Frontal cortex (tissue), 4 donors: Measurements from ENCODE around the gene LHPP. TPM values are rescaled to one million over a fixed set of nuclear protein-coding genes. Genes with fewer than 3 reads are reported as not detected.
"Not testable (repeated sequence)": the region's sequence is repeated elsewhere in the genome, so short reads cannot be mapped to it uniquely, and the experiment has no call there.

Source experiments
- DNase-seq, 2 donors: peaks; one replicate each; pipeline ENCODE4 v3.0.0; 2012; ENCODE audit warnings: low spot score in 2 of 2
- FAIRE-seq: peaks from 2 replicates; lab custom pipeline; 2012; peaks lifted over from hg19 to GRCh38; lab: Jason Lieb, UNC
- total RNA-seq: library from RNA; depleted of rRNA; stranded (reverse); fragments of >200 nt; gene quantifications from one replicate; pipeline ENCODE4 v1.2.3, GENCODE V29; 2014
- donor health status: control.
- donor health status: control.
- donor health status: control.

Gene LHPP, protein sequence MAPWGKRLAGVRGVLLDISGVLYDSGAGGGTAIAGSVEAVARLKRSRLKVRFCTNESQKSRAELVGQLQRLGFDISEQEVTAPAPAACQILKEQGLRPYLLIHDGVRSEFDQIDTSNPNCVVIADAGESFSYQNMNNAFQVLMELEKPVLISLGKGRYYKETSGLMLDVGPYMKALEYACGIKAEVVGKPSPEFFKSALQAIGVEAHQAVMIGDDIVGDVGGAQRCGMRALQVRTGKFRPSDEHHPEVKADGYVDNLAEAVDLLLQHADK
- 16.3 TPM for total RNA-seq

DNA sequence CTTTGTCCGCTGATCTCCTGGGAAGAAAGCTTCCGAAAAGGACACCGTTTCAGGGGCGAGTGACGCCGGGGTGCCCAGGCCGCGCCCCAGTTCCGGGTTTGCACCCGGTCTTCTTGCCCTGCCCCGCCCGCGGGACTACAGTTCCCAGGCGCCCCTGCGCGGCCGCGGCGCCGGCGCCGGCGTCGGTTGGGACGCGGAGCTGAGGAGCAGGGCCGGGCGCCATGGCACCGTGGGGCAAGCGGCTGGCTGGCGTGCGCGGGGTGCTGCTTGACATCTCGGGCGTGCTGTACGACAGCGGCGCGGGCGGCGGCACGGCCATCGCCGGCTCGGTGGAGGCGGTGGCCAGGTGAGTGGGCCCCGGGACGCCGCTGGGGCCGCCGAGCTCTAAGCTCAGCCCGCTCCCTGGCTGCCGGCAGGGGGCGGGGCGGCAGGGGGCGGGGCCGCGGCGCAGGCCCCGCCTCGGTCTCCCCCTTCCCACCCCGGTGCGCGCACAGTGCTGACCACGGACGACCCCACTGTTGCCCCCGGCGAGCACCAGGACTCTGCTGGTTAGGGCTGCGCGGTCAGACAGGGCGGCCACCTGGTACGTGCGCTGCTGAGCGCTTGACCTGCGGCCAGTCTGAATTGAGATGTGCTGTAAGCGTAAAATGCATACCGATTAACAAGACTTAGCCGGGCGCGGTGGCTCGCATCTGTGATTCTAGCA is at the start of gene LHPP:
TSS of gene LHPP (plus strand) at position 182 of the 706 bp plus-strand sequence. CDS start at position 222, 40 bp downstream.
- FAIRE-seq (no peak), DNase-seq (peak; percentile 92 to 93)

DNA sequence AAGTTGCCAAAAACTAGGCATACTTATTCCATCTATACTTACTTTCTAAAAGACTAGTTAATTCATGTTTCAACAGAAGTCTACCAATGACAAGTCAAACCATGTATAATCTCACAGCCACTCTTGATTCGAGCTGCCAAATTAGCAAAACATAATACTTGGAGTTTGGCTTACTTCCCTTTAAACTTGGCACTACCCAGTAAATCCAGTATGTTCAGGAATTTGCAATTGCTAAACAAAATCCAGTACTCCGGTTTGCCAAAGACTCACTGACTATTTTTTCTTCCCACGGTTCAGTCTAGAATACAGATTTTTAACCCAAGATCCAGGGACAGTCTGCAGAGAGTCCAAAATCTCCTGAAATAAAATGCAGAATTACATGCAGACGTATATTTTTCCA is 47.5 kb upstream of the LHPP start:
- no peak for FAIRE-seq

GRCh38 chr10:124415210-124415609 is 46.4 kb upstream of the LHPP start:
- FAIRE-seq, result no peak
- no peak for DNase-seq

More for the DNA sequence above, 47.5 kb upstream of the LHPP start:
- DNase-seq, result no peak

- FAIRE-seq (no peak), DNase-seq (no peak)
These were observed 44.9 kb upstream of the LHPP start for GRCh38 chr10:124416733-124417132.

DNA sequence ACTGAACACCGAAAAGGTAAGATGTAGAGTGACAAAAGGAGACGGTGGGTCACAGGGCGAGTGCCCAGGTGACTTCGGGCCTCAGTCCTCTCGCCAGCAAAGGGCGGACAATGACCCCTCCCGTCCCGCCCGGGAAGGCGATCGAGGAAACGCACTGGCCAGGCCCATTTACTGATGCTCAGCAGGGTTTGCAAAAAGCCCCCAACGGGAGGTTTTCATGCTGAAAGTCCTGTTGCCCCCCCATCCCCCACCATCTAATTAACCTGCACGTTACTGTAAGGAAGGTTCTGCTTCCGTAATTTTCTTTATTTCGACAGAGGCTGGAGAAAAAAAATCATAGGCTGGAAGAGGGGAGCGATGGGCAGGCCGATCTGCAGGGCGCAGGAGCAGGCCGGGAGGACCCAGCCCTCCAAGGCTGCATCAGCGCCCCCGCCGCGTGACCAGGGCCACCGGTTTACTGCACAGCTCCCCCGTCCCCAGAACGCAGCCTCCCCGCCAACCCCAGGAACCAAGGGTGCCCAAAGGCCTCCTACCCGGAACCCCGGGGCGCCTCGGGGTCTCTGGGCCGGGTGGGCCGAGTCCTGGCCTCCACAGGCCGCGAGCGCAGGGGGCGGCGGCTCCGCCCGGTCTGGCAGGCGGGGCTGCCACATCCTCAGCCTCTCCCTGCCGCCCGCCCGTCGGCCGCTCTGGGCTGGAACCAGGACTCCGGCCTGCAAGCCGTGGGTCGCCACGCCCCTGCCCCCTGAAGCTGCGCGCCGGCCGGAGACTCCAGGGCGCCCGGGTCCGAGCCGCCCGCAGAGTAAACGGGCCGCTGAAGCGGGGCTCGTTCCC is 43.5 kb upstream of the LHPP start:
- DNase-seq (peak; percentile 47 to 58), FAIRE-seq (no peak)

DNA sequence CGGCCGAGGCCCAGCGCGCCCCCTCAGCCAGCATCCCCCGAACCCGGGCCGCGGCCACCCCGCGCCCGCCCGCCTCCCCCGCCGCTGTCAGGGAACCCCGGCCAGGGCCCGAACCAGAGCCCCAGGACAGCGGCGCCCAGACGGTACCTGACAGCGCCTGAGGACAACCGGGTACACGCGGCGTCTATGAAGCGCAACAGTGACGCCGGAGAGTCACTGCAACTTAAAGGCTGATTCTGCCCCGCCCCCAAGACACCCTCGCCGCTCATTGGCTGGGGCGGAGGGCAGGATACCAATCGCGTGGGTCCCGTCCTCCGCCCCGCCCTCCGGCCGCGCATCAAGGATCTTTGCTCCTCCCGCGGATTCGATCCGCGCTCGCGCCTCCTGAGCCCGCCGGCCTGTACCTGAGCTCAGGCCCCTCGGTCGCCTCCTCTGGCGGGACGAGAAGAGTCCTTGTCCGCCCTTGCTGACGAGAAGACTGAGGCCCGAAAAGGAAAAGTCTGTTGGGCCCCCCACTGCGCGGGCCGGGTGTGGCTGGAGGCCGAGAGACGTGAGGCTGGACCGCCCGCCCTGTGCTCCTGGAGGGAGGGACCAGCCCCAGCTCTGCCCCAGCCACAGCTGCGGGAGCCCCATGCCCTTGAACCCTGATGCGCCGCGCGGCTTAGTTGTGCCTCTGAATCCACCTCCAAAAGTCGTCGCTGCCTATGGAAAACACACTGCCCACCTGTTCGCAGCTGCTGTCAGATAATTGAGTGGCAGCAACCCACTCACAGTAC is 42.7 kb upstream of the LHPP start, which contains the start of gene OAT:
TSS of gene OAT (minus strand) at position 198 of the 776 bp plus-strand sequence. CDS start 6,752 bp downstream, outside the sequence.
- FAIRE-seq, result peak; percentile 66
- DNase-seq, result peak; percentile 98 to 99

GRCh38 chr10:124419635-124420034 is 42.0 kb upstream of the LHPP start:
- FAIRE-seq, result no peak
- DNase-seq, result no peak

- DNase-seq (no peak), FAIRE-seq (no peak)
These were observed 41.4 kb upstream of the LHPP start for GRCh38 chr10:124420254-124420653.

- FAIRE-seq, result no peak
These were observed 38.9 kb upstream of the LHPP start for GRCh38 chr10:124422742-124423141.

DNA sequence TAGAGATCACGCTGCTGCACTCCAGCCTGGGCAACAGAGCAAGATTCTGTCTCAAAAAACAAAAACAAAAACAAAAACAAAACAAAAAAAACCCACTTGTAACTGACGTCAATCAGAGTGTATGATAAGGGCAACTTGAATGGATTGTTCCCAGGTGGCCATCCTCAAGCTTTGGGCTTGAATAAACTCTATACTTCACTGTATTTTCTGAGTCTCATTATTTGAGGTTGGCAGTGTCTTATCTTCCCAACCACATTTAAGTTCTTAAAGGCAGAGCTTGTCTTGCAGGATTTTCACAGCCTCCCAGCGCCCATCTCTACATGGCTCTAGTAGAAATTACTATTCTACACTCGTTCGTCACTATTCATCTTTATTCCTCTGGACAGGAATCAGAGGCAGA is 37.8 kb upstream of the LHPP start:
- DNase-seq (no peak), FAIRE-seq (no peak)

More at GRCh38 chr10:124422742-124423141, 38.9 kb upstream of the LHPP start:
- no peak for DNase-seq

- FAIRE-seq (peak; percentile 78), DNase-seq (no peak)
These were observed 36.2 kb upstream of the LHPP start for GRCh38 chr10:124425227-124425962.

- FAIRE-seq, result no peak
- no peak for DNase-seq
These were observed 33.3 kb upstream of the LHPP start for GRCh38 chr10:124428207-124428777.

DNA sequence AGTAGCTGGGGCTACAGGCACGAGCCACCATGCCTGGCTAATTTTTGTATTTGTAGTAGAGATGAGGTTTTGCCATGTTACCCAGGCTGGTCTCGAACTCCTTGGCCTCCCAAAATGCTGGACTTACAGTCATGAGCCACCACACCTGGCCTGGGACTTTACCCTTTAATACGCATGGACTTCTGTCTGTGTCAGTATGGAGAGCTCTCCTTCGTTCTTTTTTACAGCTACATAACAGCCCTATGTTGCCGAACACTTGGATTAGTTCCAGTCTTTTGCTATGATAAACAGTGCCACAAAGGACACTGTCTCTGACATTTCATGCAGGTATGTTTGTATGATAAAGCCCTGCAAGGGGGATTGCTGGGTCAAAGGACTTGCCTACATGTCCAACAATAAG is 32.0 kb upstream of the LHPP start:
- DNase-seq, result no peak
- no peak for FAIRE-seq

DNA sequence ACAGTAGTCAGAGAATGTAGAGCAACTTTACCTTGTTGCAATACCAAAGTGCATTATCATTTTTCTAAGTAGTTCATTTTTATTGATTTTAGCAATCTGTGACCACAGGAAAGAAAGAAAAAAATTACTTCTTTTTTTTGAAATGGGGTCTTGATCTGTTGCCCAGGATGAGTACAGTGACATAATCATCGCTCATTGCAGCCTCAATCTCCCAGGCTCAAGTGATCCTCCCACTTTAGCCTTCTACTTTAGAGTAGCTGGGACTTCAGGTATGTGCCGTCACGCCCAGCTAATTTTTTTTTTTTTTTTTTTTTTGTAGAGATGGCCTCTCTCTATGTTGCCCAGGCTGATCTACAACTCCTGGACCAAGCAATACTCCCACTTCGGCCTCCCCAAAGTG is 31.5 kb upstream of the LHPP start:
- DNase-seq, result no peak
- no peak for FAIRE-seq

- DNase-seq, result no peak
- FAIRE-seq, result no peak
These were observed 28.2 kb upstream of the LHPP start for GRCh38 chr10:124433461-124433860.

GRCh38 chr10:124435683-124436082 is 25.9 kb upstream of the LHPP start:
- DNase-seq, FAIRE-seq: not testable (repeated sequence)

DNA sequence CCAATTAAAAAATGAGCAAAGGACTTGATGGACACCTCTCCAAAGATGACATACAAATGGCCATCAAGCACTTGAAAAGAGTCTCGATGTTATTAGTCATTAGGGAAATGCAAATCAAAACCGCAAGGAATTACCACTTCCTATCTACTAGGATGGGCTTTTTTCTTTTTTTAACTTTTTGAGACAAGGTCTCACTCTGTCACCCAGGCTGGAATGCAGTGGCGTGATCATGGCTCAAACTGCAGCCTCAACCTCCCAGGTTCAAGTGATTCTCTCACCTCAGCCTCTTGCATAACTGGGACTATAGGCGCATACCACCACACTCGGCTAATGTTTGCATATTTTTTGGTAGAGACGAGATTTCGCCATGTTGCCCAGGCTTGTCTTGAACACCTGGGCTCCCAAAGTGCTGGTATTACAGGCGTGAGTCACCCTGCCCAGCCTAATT is 25.4 kb upstream of the LHPP start:
- DNase-seq (no peak), FAIRE-seq (no peak)

DNA sequence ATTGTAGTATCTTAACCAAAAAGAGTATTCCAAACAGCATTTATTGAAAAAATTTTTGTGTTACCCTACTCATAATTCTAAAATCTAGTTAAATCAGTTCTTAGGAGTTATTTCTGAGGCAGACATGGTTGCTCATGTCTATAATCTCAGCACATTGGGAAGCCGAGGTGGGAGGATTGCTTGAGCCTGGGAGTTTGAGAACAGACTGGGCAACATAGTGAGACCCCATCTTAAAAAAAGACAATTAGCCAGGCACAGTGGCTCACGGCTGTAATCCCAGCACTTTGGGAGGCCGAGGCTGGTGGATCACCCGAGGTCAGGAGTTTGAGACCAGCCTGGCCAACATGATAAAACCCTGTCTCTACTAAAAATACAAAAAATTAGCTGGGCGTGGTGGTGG is 19.9 kb upstream of the LHPP start:
- DNase-seq, FAIRE-seq: not testable (repeated sequence)
